ENCODE measurements around the gene KIAA0930. TPM values are rescaled to one million over a fixed set of nuclear protein-coding genes. Genes with fewer than 3 reads are reported as not detected.

Gene KIAA0930
- polyA plus RNA-seq (2012; ENCODE audit: insufficient read length, low read depth), result 128 TPM

GRCh38 chr22:45240810-45241631, at the start of gene KIAA0930:
TSS of gene KIAA0930 (minus strand) at chr22:45240894. CDS start at chr22:45240703, 191 bp downstream.
- TF ChIP-seq FOXP2 (optimal IDR thresholded peaks at IDR 0.05; ENCODE audit: borderline replicate concordance, extremely low read depth, extremely low read length, insufficient read depth), result peak; percentile 49
- TF ChIP-seq POLR2AphosphoS5 (IDR thresholded peaks at IDR 0.05; ENCODE audit: low read depth, low read length), result no peak
- TF ChIP-seq, protein P1, sequence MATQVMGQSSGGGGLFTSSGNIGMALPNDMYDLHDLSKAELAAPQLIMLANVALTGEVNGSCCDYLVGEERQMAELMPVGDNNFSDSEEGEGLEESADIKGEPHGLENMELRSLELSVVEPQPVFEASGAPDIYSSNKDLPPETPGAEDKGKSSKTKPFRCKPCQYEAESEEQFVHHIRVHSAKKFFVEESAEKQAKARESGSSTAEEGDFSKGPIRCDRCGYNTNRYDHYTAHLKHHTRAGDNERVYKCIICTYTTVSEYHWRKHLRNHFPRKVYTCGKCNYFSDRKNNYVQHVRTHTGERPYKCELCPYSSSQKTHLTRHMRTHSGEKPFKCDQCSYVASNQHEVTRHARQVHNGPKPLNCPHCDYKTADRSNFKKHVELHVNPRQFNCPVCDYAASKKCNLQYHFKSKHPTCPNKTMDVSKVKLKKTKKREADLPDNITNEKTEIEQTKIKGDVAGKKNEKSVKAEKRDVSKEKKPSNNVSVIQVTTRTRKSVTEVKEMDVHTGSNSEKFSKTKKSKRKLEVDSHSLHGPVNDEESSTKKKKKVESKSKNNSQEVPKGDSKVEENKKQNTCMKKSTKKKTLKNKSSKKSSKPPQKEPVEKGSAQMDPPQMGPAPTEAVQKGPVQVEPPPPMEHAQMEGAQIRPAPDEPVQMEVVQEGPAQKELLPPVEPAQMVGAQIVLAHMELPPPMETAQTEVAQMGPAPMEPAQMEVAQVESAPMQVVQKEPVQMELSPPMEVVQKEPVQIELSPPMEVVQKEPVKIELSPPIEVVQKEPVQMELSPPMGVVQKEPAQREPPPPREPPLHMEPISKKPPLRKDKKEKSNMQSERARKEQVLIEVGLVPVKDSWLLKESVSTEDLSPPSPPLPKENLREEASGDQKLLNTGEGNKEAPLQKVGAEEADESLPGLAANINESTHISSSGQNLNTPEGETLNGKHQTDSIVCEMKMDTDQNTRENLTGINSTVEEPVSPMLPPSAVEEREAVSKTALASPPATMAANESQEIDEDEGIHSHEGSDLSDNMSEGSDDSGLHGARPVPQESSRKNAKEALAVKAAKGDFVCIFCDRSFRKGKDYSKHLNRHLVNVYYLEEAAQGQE (IDR thresholded peaks at IDR 0.05; ENCODE audit: insufficient read depth in 1 of 2, low read depth in 2 of 2, low read length in 2 of 2), result no peak
- no peak for TF ChIP-seq TAF1 (IDR thresholded peaks at IDR 0.05; ENCODE audit: borderline replicate concordance, insufficient read depth, low read length)

DNA sequence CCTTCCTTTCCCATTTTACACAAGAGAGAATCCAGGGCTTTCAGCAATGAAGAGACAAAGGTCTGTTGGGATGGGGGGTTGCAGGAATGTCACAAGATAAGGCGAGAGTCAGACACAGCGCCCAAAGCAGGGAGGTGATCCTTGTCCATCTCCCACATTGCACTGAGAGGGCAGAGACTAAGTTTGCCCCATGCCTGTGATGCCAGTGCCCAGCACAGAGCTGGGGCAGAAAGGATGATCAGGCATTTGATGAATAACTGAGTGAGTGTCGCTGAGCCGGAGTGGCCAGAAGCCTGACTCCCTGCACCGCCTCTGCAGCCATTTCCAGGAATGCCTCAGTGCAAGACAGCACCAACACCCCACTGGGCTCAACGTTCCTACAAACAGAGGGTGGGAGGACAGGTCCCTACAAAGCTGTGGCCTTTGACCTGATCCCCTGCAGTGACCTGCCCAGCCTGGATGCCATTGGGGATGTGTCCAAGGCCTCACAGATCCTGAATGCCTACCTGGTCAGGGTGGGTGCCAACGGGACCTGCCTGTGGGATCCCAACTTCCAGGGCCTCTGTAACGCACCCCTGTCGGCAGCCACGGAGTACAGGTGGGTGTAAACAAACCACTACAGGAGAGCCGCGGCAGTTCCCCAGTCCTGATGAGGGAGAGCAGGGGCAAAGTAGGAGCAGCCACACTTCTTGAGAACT, 46.3 kb upstream of the KIAA0930 start:
- TF ChIP-seq SIN3A (IDR thresholded peaks at IDR 0.05; ENCODE audit: borderline replicate concordance, insufficient read depth, low read length) (no peak), FOXP2 (optimal IDR thresholded peaks at IDR 0.05; ENCODE audit: borderline replicate concordance, extremely low read depth, extremely low read length, insufficient read depth) (no peak), TAF1 (IDR thresholded peaks at IDR 0.05; ENCODE audit: borderline replicate concordance, insufficient read depth, low read length) (no peak), POLR2AphosphoS5 (IDR thresholded peaks at IDR 0.05; ENCODE audit: low read depth, low read length) (no peak)
- TF ChIP-seq, protein P1 (IDR thresholded peaks at IDR 0.05; ENCODE audit: insufficient read depth in 1 of 2, low read depth in 2 of 2, low read length in 2 of 2), result no peak

GRCh38 chr22:45285263-45286058, 44.8 kb upstream of the KIAA0930 start:
- no peak for TF ChIP-seq TAF1 (IDR thresholded peaks at IDR 0.05; ENCODE audit: borderline replicate concordance, insufficient read depth, low read length)

DNA sequence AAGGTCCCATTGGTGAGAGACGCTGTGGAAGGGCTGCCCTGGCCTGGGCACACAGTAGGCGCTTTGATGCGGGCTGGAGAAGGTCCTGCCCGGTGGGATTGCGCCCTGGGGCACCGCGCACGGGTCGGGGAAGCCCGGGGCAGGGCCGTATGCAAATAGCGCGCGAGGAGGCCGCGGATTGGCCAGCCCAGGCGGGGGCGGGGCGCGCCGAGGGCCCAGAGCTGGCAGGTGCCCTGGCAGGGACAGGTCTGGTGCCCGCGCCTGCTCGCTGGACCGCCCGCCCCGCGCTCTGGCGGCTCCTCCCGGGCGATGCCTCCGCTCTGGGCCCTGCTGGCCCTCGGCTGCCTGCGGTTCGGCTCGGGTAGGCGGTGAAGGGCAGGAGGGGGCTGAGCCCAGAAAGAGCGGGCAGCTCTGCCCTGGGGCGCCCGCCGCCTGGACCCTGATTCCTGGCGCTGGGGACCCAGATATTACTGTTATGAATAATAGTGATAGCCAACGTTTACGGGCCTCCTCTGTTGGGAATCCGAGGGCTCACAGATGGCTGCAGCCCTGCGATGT, 44.1 kb upstream of the KIAA0930 start, which contains the start of gene UPK3A:
UPK3A (plus strand) TSS at position 245 of the 558 bp plus-strand sequence; CDS start at position 310, 65 bp downstream.
- no peak for TF ChIP-seq TAF1 (IDR thresholded peaks at IDR 0.05; ENCODE audit: borderline replicate concordance, insufficient read depth, low read length)
- no peak for TF ChIP-seq SIN3A (IDR thresholded peaks at IDR 0.05; ENCODE audit: borderline replicate concordance, insufficient read depth, low read length)
- TF ChIP-seq, protein P1 (IDR thresholded peaks at IDR 0.05; ENCODE audit: insufficient read depth in 1 of 2, low read depth in 2 of 2, low read length in 2 of 2), result no peak
- no peak for TF ChIP-seq FOXP2 (optimal IDR thresholded peaks at IDR 0.05; ENCODE audit: borderline replicate concordance, extremely low read depth, extremely low read length, insufficient read depth)
- TF ChIP-seq POLR2AphosphoS5 (IDR thresholded peaks at IDR 0.05; ENCODE audit: low read depth, low read length), result no peak

DNA sequence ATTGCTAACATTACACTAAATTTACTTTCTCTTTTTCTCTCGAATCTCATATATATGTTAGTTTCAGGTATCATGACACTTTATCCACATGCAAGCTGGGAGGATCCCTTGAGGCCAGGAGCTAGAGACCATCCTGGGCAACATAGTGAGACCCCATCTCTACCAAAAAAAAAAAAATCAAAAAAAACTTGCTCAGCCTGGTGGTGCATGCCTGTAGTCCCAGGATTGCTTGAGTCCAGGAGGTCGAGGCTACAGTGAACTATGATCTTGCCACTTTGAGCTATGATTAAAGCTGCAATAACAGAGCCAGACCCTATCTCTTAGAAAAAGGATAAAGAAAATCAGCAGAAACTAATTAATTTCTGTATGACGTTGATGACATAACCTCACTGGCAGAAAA, 40.3 kb upstream of the KIAA0930 start:
- TF ChIP-seq, protein P1 (IDR thresholded peaks at IDR 0.05; ENCODE audit: insufficient read depth in 1 of 2, low read depth in 2 of 2, low read length in 2 of 2), result no peak
- TF ChIP-seq POLR2AphosphoS5 (IDR thresholded peaks at IDR 0.05; ENCODE audit: low read depth, low read length), result no peak
- TF ChIP-seq TAF1 (IDR thresholded peaks at IDR 0.05; ENCODE audit: borderline replicate concordance, insufficient read depth, low read length), result no peak
- no peak for TF ChIP-seq FOXP2 (optimal IDR thresholded peaks at IDR 0.05; ENCODE audit: borderline replicate concordance, extremely low read depth, extremely low read length, insufficient read depth)
- TF ChIP-seq SIN3A (IDR thresholded peaks at IDR 0.05; ENCODE audit: borderline replicate concordance, insufficient read depth, low read length), result no peak
